HG03045 (cell line): ENCODE measurements around the gene C5orf15.

ENCODE experiments used
- ATAC-seq: cut with Tn5 transposase; IDR thresholded peaks from one replicate; pipeline ENCODE4 v1.9.1; 2021; ENCODE audit warnings: mild to moderate bottlenecking, moderate library complexity; ENCODE audit not compliant: unreplicated experiment

Gene C5orf15

DNA sequence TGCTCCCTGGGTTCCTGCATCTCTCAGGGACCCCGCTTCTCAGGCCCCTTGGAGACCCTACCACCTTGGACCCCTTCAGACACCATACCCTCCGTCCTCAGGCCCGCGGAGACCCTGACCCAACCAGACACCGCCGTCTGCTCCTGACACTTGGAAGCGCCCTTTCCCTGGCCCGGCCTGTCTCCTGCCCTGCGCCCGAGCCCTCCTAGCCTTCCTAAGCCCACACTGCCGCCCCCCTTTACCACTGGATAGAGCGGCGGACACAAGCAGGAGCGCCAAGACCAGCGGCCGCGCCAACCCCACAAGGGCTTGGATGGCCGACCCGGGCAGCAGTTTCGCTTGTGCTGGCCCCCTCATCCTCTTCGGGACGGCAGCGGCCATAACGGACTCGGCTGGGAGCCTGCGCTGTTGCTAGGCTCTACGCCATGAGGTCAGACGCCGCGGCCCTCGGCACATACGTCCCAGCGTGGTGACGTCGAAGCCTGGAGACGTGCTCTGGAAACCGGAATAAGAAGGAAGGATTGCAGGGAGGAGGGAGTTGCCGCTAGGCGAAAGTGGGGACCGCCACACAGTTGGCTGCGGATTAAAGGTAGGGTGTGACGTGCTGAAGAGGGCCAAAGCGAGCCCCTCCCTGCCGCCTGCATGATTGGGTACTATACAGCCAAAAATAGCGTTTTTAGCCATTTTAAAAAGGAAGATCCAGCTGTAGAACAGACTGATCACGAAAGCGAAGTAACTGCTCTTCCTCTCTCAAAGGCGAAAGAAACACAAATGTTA, at the start of gene C5orf15:
C5orf15 (minus strand) TSS at position 422 of the 777 bp plus-strand sequence; CDS start at position 381, 41 bp downstream.
- peak; percentile 97 for ATAC-seq

DNA sequence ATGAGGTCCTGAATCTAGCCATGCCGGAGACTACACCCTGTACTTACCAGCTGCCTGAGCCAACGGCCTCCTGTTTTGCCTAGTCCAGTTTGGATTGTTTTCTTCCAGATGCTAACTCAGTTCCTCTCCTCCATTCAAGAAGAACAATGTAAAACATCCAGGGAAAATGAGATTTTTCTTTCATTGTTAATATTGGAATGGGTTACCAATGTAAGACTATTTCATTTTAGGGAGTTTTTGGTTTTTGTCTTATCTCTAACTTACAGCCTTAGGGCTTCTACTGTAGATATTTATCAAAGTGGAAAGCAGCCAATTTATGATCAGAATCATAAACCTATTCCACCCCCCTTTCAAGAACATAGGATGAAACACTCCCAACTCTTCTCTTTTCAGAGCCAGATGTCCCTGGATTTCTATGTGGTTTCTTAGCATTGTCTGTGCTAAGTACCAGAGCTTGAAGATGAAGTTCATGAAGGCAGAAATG, 39.9 kb upstream of the C5orf15 start:
- no peak for ATAC-seq

DNA sequence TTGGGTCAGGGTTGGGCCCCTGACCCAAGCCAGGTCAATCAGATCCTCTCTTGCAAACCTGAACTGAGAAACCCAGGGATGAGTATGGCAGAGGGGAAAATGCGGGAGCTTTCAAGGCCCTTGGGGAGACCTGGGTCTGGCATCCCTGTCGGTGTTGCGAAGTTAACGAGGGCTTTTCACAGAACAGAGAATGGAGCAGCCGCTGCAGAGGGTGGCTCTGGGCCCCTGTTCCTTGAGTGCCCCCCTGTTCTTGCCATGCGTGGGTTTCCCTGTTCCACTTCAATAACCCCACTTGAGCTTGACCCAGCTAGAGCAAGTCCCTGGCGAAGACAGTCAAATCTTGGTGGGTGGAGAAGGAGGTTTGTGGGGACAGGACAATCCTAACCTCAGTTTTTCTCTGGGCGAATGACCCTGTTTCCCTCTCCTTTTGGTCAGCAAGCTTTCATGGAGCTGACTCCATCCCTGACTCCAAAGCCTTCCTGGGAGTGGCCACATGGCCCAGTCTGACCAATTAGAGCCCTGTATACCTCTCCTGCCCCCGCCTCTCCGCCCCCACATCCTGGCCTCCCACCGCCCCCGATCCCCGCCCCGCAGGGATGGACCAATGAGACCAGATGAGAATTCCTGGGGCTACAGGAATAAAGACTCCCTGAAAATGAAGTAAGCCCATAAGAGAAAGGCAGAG, 39.3 kb upstream of the C5orf15 start:
- no peak for ATAC-seq

DNA sequence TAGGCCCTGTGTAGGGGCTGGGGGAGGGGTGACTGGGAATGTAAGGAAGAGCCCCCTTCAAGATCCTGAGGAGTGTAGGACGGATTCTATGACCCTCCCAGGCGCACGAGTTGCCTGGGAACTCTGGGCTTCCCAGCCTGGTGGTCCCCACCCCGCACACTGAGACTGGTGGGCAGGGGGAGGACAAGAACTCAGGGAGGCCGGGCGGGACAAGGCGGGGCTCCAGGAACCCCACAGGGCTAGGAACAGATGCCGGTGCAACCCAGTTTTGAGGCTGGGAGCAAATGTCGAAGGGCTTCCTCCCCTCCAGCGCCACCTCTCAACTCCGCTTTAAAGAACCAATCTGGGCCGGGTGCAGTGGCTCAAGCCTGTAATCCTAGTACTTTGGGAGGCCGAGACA, 37.7 kb upstream of the C5orf15 start:
- ATAC-seq, result no peak

DNA sequence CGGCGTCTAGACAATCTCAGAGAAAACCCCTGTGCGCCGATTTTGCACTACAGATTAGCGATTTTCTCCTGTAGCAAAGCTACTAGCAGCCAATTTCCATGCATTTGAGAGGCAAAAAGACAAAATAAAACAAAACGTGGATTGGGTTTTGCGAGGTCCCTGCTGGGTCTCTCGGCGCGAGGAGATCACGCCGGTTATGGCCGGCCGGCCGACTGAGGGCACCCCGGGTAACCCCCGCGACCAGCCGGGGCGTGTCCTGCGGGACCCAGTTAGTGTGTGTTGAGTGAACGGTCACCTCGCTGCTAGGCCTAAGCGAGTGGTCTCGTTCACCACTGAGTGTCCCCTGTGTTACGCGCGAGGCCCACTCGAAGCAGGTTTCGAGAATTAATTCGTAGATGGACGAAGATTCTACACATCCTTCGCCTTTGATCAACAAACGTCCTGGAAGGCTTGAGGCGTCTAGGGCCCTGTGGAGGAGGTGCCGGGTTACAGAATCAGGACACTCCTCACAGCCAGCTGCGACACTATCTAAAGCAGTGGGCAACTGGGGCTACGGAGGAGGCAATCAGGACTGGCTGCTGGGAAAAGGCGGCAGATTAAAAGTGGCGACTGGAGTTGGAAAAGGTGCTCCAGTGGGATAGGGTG, 37.1 kb upstream of the C5orf15 start:
- ATAC-seq, result no peak

DNA sequence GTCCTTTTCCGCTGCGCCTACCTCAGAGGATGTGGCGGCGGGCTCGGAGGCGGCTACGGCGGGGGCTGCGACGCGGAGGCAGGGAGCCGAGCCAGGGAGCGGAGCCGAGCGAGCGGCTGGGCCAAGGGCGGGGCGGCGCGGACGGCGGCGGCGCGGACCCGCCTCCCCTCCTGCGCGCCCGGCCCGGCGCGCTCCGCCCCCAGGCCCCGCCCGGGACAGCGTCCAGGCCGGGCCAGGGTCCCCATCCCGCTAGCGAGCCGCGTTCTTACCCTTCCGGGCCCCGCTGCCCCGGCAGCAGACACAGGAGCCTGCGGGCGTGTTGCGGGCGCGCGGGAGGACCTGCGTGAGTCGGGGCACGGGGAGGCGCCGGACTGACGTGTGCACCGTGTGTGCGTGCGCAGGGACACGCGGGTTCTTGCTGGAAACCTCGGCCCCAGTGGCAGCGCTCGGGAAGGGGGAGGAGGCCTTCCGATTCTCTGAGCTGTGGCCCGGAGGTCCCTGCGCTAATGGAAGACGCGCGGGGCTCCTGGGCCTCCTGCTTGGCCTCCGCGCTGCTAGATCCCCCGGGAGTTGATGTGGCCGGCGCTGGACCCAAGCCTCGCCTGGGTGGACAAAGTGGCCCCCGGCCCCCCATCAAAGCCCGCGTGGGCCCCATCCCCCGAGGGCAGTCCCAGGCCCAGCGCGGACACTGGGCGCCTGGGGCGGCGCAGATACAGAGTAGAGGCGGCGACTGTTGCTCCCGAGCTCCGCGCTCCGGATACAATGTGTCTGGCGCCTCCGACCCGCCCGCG, 36.4 kb upstream of the C5orf15 start, which contains the start of gene VDAC1:
VDAC1 (minus strand) TSS at position 350 of the 791 bp plus-strand sequence. CDS start 11,963 bp downstream, outside the sequence.
- peak; percentile 83 for ATAC-seq

DNA sequence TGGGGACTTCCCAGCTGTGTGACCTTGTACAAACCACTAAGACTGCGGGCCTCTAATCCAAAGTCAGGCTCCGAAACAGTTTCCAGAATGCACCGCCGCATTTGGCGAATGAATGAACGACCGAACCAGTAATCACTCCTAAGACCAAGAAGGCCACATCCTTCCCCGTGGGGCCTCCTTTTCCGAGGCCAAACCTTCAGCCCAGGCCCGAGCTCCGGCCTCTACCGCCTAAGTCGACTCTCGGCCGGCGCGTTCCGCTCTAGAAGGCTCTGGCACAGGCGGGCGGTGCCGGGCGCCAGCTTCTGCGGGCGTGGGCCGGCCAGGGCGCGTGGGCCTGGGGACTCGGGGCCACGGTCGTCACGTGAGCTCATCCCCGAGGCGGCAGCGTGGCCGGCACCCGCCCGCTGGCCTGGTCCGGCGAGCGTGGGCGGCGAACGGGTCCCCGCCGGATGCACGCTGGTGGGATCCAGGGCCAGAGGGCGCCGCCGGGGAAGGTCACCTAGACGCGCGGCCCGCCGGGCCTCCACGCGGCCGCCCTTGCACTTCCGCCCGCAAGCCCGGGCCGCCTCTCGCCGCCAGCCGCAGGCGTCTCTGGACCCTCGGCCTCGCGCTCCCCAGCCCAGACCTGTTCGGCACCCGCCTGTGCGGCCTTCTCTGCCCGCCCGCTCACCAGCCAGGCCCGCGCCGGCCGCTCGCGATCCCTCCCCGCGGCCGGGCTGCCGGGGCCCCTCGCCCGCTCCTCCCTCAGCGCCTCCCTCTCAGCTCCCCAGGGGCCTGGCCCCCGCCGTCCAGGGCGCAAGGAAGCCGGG, 35.6 kb upstream of the C5orf15 start:
- peak; percentile 36 for ATAC-seq

DNA sequence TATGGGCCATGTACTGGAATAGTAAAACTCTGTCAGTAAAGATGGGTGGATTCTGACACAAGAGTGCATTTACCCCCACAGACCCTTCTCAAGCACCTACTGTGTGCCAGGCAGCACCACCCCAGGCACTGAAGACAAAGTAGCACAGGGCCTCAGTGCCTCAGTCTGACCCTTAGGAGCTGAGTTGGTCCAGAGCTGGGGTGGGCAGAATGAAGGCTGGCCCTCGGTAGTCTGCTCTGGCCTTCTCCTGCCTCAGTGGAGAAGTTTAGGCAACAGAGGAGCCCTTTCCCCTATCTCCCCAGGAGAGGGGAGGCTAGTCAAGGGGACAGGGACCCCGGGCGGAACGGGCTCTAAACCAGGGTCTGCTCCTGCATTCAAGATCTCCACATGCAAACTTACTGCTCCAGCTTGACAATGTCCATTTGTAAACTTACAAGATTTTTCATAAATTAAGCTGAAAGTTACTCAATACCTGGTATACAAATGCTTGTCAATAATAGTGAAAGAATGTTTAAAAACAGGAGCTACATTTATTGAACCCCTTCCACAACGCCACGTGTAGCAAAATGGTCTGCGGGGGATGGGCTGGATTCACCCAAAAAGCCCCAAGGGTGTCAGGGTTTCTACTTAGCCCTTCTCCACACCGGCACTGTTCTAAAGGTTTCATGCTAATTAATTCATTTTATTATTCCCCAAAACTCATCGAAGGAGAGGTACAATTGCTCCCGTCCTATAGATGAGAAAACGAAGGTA, 34.8 kb upstream of the C5orf15 start:
- ATAC-seq, result no peak

DNA sequence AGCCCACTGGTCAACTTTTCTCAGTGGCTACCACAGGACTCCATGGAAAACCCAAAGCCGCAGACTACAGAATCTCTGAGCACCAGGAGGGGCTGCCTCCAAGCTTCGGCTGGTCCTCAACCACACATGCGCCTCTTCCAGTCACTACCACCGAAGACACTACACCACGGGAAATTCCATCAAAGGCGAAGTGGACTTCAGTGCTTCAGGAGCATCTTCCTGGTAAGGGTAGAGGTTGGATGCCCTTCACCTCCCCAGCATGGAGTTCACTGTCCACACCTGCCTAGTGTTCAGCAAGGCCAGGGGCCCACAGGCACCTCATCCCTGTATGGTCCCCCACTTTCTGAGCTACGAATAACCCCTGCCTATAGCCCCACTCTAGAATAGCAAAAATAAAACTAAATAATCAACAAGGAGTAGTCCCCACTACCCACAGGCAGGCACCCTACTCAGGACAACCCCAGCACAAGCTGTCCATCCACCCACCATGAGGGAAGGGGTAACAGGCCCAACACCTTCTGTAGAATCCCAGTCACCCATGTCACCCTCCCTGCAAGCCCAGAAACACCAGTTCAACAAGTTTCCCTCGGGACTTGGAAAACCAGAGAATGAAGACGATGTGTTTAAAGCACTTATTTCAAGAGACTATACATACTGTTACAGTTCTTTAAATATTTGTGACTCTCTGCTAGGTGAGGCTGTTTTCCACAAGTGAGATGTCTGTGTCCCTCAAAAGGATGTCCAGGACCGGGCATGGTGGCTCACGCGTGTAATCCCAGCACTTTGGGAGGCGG, 33.7 kb upstream of the C5orf15 start:
- ATAC-seq, result no peak

DNA sequence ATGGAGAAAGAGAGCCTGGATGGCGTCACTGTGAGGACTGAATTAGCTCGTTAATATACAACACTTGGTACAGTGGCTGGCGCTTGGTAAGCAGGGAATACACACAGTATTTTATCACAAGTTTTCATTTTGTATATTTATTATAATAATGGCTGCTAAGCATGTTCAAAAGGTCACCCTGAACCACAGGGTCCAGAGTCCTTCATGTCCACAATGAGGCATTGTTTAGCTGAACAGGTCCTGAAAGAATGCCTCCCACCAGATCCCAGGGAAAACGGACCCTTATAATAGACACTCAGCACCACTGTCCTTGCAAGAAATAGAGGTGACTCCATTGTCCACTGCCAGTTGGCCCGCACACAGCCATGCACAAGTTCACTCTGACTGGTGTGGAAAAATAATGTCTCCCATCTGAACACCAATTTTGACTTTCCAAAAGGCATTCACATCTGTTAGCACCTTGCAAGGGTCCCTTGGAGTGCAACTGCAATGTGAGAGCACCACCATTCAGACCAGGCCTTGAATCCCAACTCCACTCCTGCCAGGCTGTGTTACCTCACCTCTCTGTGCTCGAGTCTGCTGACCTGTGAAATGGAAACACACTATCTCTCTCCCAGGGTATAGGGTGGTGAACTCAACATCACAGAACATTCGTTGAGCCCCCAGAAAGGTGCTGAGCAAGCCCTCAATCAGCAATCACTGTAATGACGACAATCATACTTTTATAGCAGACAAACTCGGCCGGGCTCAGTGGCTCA, 32.5 kb upstream of the C5orf15 start:
- no peak for ATAC-seq

DNA sequence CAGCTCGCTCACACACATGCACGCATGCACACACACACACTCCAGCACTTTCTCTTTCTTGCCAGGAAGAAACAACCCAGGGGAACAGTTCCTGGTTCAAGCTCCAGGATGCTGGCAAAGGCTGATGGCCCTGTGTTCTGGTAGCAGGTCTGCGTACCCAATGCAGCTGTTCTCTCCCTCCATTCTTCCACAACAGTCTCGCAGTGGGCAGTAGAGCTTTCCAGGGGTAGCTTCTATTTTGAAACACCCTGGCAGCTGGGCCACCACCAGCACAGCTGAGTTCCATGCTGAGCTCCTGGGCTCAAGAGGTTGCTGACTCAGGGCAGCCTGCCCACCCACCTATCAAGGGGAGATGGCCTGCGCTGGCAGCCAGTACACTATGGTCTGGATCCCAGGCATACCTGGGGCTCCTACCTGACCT, 31.7 kb upstream of the C5orf15 start:
- no peak for ATAC-seq

DNA sequence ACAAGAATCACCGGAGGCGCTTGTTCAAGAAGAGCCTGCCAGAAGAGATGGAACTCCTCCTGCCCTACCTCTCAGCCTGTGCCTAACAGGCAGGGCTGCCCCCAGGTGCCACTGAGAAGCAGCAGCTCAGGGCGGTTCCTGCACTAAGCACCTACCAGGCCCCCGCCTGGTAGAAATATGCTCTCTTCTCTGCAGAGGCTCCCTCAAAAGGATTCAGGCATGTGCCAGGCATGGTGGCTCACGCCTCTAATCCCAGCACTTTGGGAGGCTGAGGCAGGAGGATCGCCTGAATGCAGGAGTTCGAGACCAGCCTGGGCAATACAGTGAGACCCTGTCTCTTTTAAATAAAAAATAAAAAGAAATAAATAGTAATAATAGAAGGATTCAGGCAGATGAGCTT, 30.4 kb upstream of the C5orf15 start:
- ATAC-seq, result no peak

DNA sequence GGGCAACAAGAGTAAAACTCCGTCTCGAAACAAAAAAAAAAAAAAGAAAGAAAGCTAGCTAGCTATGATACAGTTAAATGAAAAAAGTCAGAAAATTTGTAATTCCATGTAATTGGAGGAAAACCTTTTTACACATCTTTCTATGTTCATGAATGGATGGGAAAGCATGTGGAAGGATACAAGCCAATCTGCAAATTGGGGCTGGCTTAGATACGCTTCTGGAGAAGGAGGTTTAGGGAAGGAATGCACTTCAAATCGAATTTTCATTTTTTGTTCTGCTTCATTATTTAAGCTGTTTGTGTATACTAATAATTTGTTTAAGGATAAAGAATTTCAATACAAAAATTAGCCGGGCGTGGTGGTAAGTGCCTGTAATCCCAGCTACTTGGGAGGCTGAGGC, 29.6 kb upstream of the C5orf15 start:
- no peak for ATAC-seq

DNA sequence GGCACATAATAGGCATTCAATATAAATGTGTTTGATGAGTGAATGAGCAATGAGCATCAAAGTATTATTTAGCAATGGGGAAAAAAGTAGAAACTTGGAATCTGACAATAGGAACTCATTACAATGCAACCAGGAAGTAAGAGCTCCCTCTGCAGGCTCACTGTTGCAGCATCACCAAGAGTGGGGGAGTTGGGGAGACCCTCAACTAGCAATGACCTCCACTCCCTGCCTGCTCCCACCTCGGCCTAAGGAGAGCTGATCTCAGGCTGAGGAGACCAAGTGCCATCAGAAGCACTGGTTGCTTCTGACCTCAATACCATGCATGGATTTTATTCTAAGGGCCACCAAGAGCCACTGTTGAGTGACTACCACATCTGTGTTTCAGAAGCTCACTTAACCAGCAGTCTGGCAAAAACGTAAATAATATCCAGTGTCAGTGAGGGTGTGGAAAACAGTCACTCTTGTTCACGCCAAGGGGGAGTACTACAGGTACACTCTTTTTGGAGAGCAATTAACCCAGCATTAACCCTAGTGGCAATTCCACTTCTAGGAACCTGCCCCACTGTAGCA, 28.3 kb upstream of the C5orf15 start:
- no peak for ATAC-seq

DNA sequence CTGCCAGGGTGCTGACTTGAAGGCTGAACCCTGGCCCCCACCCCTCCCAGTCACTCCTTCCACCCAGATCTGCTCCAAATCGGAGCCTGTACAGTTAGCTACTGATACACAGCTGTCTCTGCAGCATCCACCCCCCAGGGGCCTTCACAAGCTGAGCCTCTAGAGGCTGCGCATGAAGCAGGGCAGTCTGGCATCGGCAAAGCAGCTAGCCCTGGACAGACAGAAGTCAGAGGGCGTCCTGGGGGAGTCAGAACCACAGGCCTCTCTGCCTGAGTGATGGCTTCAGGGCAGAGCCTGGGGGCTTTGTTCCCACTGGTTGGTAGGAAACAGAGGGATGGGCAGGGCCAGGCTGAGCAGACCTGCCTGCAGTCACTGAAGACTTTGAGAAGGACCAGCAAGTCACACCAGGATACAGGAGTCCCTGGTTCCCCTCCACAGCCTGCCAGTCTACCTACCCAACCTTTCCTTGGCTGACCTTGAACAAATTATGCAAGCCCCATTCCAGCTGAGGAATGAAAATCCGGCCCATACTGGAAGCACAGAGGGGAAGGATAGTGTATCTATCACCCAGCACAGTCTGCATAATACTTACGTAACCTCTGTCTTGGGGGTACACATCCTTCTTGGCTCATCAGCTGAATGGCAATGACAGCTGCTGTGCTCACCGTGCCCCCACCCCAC, 27.6 kb upstream of the C5orf15 start:
- no peak for ATAC-seq

DNA sequence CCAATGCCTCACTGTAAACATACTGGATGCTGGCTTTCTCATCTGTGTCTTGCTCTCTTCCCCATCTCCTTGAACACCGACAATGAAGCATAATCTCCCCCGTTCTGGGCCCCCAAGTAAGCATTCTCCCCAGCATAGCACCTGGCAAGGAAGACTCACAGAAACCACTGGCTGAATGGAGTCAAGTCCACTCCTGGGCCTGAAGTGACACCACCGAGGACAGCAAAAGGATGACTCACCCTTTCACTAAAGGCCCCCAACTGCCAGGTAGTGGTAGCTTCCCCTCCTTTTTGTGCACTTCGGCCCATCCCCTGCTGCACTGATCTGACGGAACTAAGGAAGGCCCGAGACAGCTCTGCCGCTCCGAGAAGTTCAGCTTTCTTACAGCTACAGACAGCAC, 26.9 kb upstream of the C5orf15 start:
- ATAC-seq, result no peak

DNA sequence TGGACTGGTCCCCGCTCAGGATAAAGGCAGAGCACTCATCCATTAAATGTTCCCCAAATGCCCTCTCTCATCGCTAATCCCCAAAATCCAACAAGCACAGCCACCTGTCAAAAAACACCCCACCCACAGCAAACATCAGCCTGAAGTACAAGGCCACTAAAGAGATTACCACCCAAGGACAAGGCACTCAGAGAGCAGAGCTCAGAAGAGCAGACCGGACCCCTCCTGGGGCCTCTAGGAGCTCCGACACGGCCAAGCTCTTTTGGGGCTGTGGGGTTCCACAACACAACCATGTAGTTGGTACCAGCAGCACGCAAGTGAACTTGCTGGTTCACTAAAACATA, 26.5 kb upstream of the C5orf15 start:
- ATAC-seq, result no peak
